Non-pigmented ciliary epithelial cell (primary cell): ENCODE measurements around the gene SIGLEC12.
"Not testable (repeated sequence)": the region's sequence is repeated elsewhere in the genome, so short reads cannot be mapped to it uniquely, and the experiment has no call there.

Experiments
- DNase-seq: peaks from one replicate; pipeline ENCODE4 v3.0.0-alpha.2; 2010; ENCODE audit warnings: low read depth

Gene SIGLEC12

DNA sequence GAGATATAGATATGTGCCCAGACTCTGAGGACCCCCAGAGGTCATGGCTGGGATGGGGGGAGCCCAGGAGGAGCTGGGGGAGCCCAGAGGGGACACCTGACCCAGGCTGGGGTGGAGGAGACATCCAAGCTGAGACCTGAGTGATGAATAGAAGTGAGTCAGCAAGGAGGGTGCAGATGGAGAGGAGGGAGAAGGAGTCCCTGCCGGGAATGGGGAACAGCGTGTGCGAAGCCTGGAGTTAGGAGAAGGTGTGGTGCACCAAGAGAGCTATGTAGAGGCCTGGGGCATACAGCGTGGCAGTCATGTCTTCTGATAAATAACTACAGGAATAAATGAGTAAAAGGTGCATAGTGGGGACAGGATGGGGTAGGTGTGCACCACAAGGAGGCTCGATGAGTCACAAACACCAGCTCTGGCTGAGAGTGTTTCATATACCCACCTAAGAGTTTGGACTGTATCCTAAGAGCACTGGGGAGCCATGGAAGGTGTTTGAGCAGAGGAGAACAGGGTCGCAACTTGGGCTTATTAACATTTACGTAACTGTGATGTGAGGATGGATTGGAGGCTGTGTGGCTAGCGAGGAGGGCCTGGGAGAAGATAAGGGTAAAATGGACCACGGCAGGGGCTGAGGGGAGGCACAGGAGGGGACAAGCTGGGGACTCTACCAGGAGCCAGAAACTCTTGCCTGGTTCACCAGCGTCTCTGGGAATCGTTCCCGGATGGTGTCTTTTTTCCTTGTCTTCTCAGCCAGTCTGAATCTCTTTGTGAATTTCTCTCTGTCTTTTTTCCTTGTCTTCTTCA, 21.9 kb downstream of the SIGLEC12 start:
- DNase-seq: no peak

DNA sequence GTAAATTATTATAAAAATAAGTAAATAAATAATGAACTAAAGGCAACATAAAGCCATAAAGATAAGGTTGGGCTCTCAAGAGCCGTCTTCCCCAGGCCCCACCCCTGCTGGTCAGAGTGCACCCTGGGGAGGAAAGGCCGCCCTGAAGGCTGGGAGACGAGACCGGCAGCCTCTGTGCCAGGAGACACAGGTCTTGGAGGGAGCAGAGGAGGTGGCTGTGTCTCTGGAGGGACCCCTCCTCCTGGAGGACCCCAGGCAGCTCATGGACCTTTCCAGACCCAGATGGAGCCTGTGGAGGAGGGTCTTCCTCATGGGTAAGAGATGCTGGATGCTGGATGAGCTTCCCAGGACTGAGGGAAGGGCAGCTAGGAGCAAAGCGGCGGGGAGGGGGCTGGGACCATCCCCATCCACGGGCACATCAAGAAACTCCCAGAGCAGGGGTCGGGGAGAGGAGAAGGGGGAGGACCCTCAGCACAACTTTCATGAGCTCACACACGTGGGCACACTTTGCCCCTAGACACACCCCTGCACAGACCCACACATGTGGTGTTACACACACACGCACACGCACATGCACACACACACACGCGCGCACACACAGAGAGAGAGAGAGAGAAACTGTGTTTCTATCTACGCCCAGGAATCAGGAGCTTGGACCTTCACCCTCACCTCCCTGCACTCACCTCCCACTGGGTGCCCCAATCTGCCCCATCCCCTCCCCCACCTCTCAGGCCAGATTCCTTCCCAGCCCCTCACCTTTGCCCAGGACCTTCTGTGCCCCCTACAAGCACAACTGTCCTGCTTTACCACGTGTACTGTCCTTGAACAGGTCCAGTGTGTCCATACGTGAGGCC, 23.0 kb downstream of the SIGLEC12 start, which contains the start of gene CEACAM18:
Gene CEACAM18 (plus strand): TSS at position 159 of the 854 bp plus-strand sequence.
- DNase-seq: no peak

DNA sequence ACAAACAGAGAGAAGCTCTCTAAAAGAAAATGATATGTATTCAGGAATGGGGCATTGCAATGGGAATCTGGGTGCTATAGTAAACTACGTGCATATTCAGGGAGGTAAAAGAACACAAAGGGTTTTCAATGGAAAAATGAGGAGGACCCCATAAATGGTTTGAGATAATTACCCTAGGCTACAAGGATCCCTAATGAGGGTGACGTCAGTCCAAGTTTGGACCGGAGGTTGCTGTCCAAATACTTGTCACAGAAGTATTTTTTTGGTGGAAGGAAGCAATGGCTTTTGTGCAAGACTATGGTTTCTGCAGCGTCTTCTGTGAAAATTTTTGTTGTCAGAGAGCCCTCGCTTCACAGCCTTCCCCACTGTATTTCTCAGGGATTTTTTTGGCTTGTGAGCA, 24.3 kb downstream of the SIGLEC12 start:
- no peak for DNase-seq

DNA sequence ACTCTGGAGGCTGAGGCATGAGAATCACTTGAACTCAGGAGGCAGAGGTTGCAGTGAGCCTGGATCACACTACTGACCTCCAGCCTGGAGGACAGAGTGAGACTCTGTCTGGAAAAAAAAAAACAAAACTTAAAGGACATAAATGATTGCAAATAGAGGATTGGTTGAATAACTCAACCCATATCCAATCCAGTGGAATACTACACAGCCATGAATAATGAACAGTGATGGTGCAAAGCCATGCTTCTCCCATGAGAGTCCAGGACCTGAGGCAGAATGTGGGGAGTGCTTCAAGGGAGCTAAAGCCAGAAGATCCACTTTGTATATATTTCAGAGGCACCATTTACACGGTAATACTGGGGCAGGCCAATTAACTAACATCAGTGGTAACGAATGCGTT, 25.4 kb downstream of the SIGLEC12 start:
- no peak for DNase-seq

DNA sequence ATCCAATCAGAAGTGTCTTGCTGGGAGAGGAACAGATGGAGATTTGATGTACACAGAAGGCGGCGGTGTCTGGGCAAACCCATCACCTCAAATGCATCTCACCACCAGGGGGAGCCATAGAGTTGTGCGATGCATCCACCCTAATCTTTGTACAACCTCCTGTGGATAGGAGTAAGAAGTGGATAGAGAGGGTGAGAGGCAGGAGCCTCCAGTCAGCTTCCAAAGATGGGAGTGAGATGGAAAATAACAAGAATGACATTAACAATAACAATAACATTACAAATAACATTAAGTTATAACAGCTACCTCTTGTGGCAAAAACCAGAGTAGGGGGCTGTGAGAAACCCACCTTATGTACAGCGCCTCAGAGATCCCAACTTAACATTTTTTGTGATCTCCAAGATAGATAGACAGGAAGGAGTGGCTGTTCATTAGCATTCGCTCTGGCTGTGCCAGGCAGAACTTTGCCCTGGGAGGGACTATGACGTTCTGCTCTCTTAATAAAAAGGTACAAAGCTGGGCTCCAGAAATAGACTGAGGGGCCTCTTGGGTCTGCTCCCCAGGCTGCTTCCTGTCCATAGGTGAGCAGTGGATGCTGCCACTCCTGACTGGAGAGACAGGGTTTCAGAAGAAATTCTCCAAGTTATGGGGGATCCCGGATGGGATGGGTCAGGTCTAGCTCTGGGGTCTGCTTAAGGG, 28.4 kb downstream of the SIGLEC12 start:
- peak; percentile 15 for DNase-seq

GRCh38 chr19:51472607-51473006, 29.0 kb downstream of the SIGLEC12 start:
- no peak for DNase-seq

DNA sequence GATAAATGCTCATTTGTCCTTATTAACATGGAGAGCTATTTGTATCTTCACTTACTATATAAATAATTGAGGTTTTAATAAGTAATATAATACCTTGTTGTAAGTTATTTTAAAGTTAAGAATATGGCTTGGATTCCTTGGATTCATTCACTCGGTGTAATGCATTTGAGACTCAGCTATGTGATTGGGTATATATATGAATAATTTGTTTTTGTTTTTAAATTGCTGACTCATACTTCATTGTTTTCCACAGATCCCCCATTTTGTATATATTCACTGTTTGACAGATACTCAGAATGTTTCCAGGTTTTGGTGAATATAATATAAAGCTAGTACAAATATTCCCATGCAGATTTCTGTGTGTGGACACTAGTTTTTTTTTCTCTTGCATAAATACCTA, 30.1 kb downstream of the SIGLEC12 start:
- DNase-seq: no peak

DNA sequence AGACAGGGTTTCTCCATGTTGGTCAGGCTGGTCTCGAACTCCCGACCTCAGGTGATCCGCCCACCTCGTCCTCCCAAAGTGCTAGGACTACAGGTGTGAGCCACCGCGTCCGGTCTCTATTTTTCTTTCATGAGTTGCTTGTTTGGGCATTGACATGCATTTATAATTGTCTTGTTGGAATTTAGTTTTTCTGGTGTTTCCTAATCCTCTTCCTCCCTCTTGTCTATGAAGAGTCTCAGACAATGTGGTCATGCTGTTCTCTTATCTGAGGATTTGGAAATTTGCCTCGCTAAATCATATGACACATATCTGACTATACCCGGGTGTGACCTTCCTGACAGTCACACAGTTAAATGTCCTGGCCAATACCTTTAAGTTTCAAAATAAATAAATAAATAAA, 30.6 kb downstream of the SIGLEC12 start:
- DNase-seq: no peak

DNA sequence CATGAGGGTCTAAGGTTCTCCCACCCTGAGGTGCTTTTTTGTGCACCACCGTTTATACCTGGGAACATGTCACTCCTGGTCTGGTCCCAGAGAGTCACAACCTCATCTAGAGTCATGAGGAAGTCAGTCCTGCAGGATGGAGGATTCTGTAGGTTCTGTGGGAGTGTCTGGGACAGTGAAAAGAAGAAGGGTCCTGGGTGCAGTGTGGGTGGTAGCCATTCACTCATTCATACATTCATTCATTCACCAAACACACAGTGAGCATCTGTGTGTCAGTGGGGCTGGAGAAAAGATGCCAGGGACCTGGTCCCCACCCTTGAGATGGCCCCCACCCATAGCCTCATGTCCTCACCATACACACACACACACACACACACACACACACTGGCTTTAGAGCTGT, 32.0 kb downstream of the SIGLEC12 start:
- no peak for DNase-seq

- DNase-seq: no peak
These were observed 32.4 kb downstream of the SIGLEC12 start for GRCh38 chr19:51469162-51469561.

- no peak for DNase-seq
These were observed 33.1 kb downstream of the SIGLEC12 start for GRCh38 chr19:51468545-51468920.

DNA sequence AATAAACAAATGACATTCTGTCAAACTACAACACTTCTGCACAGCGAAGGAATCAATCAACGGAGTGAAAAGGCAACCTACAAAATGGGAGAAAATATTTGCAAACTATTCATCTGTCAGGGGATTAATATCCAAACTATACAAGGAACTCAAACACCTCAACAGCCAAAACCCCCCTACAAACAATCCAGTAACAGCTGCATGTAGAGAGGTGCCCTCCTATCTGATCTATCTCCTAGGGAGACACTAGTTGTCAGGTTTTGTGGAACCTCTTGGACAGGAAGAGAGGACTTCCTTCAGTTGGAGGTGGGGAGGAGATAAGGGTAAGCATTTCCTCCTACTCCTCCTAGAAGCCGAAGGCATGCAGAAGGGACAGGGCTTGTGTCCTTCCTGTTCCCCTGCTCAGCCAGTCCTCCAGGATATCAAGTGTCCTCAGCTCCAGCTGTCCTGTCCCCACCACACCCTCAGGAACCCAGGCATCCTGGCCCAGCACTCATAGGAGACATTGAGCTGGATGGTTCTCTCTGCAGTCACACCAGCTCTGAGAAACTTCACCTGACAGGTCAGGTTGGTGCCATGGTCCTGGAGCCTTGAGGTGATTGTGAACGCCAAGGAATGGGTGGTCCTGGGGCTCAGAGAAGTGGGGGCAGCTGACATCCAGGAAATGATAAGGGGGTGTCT, 33.6 kb downstream of the SIGLEC12 start:
- DNase-seq: no peak

GRCh38 chr19:51466723-51467122, 34.9 kb downstream of the SIGLEC12 start:
- DNase-seq: no peak

- not testable (repeated sequence) for DNase-seq
These were observed 37.5 kb downstream of the SIGLEC12 start for GRCh38 chr19:51463976-51464581.

GRCh38 chr19:51462681-51463080, 38.9 kb downstream of the SIGLEC12 start:
- no peak for DNase-seq

DNA sequence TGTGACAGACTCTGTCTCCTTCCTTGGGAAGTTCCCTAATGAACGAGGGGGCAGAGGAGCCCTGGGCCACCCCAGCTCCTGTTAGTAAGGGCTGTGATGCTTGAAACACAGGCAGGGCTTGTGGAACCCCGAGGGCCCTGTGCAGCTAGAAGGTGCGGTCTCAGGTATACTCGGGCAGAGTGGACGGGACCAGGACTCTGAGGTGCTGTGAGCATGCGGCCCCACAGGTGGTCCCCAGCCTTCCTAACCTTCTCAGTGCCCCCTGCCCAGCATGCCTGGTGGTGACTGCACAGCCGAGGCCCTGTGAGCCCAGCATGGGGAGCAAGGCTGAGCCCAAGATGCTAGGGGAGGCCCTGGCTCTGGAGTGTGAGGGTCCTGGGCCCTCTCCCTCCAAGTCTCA, 39.3 kb downstream of the SIGLEC12 start:
- no peak for DNase-seq

GRCh38 chr19:51461723-51462161, 39.9 kb downstream of the SIGLEC12 start:
- no peak for DNase-seq

DNA sequence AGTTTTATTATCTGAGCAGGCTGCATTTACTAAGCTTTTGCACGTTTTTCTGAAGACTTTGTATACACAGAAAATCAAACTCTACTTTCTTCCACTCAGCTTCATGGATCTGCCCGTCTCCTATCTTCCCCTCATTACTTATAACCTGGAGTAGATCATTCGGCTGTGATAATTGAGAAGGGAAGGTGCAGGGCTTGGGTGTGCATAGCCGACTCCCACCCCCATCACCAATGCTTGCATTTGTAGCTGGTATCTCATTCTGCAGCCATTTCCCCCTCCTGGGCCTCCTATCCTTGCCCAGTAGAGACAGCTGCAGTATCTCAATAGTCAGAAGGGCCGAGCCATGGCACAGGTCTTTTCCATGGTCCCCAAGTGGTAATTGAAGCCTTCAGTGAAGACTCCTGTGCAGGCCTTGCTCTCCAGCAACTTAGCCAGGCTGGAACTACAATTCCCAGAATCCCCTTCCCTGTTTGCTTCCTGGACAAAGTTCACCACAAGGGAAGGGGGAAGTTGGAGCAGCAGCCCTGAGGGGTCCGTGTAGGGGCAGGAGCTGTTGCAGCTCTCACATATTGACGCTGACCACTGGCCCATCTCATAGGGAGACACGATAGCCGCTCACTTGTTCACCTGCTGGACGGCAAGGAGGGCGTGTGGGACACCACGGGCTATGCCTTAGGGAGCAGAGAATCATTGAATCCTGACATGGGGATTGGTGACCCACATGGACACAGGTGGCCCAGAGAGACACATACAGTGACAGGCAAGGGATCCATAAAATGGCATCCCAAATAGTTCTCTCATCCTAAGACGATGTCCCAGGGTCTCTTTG, 41.2 kb downstream of the SIGLEC12 start:
- DNase-seq: no peak

- no peak for DNase-seq
These were observed 42.6 kb downstream of the SIGLEC12 start for GRCh38 chr19:51458899-51459505.

DNA sequence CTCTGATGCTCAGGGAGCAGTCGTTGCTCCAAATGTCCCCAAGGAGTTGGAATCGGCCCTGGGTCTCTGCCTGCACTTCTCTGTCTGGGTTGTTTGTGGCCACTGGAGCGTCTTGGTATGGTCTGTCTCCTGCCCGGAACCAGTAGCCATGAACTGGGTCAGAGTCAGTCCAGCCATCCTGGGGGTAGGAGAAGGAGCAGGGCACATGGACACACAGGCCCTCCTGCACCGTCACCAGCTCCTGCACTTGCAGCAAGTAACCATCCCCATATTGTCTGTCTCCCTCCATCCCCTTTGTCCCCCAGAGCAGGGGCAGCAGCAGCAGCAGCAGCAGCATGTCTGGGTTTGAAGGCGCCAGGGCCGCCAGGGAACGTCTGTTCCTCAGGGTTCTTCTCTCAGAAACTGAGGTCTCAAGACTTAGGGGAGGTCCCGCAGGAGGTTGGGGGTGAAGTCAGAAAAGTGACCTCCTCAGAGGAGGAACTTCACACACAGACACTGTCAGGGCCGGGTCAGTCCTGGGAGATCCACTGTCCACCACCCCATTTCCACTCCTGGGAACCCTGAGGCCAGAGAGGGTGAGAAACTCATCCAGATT, 43.5 kb downstream of the SIGLEC12 start, which contains the start of gene SIGLEC8:
Gene SIGLEC8 (minus strand): TSS at position 404 of the 595 bp plus-strand sequence. CDS start 67 bp downstream, at position 337.
- no peak for DNase-seq
